MM.1S (cell line): ENCODE results near the gene EAF1.
"Not testable (repeated sequence)": the region's sequence is repeated elsewhere in the genome, so short reads cannot be mapped to it uniquely, and the experiment has no call there.

Source experiments
- DNase-seq: peaks from one replicate; pipeline ENCODE4 v3.0.0-alpha.2; 2015
- H2AFZ ChIP-seq: fragments of 300-600 bp; sonication (generic); 2 replicates; pipeline ENCODE4 v1.6.0; 2016; ENCODE audit warnings: antibody characterized with exemption, low read length
- H3F3A ChIP-seq: fragments of 300-600 bp; sonication (generic); 2 replicates; pipeline ENCODE4 v1.6.1; 2016; ENCODE audit warnings: mild to moderate bottlenecking, antibody characterized with exemption, low read length, moderate library complexity, mixed read lengths; ENCODE audit not compliant: insufficient read depth
- H3K27ac ChIP-seq: fragments of 300-600 bp; sonication (generic); 2 replicates; pipeline ENCODE4 v1.5.1; 2016; ENCODE audit warnings: mild to moderate bottlenecking, low read length
- H3K27me3 ChIP-seq: fragments of 300-600 bp; sonication (generic); replicated peaks from 2 replicates; pipeline ENCODE4 v1.6.0; 2016; ENCODE audit warnings: low read length; ENCODE audit not compliant: insufficient read depth
- H3K36me3 ChIP-seq: fragments of 300-600 bp; sonication (generic); replicated peaks from 2 replicates; pipeline ENCODE4 v1.6.1; 2016; ENCODE audit warnings: mild to moderate bottlenecking, low read length, mixed read lengths; ENCODE audit not compliant: insufficient read depth
- H3K4me1 ChIP-seq: fragments of 300-600 bp; sonication (generic); 2 replicates; pipeline ENCODE4 v1.6.1; 2016; ENCODE audit warnings: low read length, mixed read lengths
- H3K4me2 ChIP-seq: fragments of 300-600 bp; sonication (generic); 2 replicates; pipeline ENCODE4 v1.6.0; 2016; ENCODE audit warnings: low read depth, low read length
- H3K4me3 ChIP-seq: fragments of 300-600 bp; sonication (generic); 2 replicates; pipeline ENCODE4 v1.5.1; 2016; ENCODE audit warnings: low read length, mixed read lengths
- H3K79me2 ChIP-seq: fragments of 300-600 bp; sonication (generic); 2 replicates; pipeline ENCODE4 v1.6.1; 2016; ENCODE audit warnings: mixed run types, low read length, mixed read lengths
- H3K9ac ChIP-seq: fragments of 300-600 bp; sonication (generic); 2 replicates; pipeline ENCODE4 v1.6.1; 2016; ENCODE audit warnings: low read length, mixed read lengths
- H3K9me2 ChIP-seq: fragments of 300-600 bp; sonication (generic); replicated peaks from 2 replicates; pipeline ENCODE4 v1.6.1; 2016; ENCODE audit warnings: mild to moderate bottlenecking, low read length, mixed read lengths; ENCODE audit not compliant: insufficient read depth
- H3K9me3 ChIP-seq: fragments of 300-600 bp; sonication (generic); replicated peaks from 2 replicates; pipeline ENCODE4 v1.6.1; 2016; ENCODE audit warnings: mild to moderate bottlenecking, low read length, mixed read lengths; ENCODE audit not compliant: insufficient read depth
- H4K20me1 ChIP-seq: fragments of 300-600 bp; sonication (generic); 2 replicates; pipeline ENCODE4 v1.6.1; 2016; ENCODE audit warnings: mild to moderate bottlenecking, low read length, moderate library complexity, mixed read lengths; ENCODE audit not compliant: insufficient read depth
- CTCF ChIP-seq: fragments of 300-600 bp; sonication (generic); IDR thresholded peaks from 2 replicates; pipeline ENCODE4 v1.5.1; 2016; ENCODE audit warnings: antibody characterized with exemption, low read length, mixed read lengths
- EZH2 ChIP-seq: fragments of 300-600 bp; sonication (generic); optimal IDR thresholded peaks from 2 replicates; pipeline ENCODE3; 2017; ENCODE audit warnings: low read depth, mild to moderate bottlenecking, antibody characterized with exemption, low read length, mixed read lengths
- EZH2phosphoT487 ChIP-seq: fragments of 300-600 bp; sonication (generic); IDR thresholded peaks from 2 replicates; pipeline ENCODE4 v1.6.1; 2018; ENCODE audit warnings: antibody characterized with exemption, low read length

Gene EAF1

DNA sequence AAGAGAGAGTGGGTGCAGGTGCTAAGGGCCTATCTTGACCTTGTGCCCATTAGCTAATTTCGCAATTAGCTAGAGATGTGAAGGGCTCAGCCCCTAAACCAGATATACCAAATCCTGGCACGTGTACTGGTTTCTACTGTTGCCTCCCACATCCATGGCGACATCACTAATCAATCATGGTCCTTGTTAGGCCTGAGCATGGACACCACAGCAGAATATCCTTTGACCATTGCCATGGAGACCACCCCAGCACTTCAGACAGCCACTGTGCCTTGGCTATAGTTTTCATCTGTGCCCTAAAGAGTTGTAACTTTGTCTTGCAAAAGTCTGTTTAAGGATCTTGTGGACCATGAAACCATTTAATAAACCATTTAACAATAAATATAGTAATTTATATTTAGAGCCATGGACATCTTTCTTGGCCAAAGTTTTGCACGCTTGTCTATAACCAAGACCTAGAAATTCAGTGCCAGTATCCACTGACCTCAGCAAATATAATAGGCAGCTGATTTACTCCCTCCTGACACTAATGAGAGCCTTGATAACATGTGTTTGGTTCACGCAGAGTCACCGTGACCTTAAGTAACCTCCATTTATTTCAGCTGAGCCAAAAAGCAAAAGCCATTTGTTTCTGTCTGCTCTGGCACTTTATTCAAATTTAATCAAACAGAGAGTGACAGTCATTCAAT is 50.7 kb downstream of the EAF1 start:
- Histone ChIP-seq H3K9ac (no peak overlapping the region), H3K4me3 (no peak overlapping the region), H3K27me3 (no peaks in the 10 kb centered on the region), H3F3A (no peaks in the 10 kb centered on the region), H3K36me3 (no peaks in the 10 kb centered on the region), H3K4me1 (no peaks in the 10 kb centered on the region), H3K9me2 (no peaks in the 10 kb centered on the region), H4K20me1 (no peaks in the 10 kb centered on the region), H2AFZ (no peak overlapping the region), H3K4me2 (no peak overlapping the region), H3K27ac (no peak overlapping the region), H3K79me2 (no peaks in the 10 kb centered on the region), H3K9me3 (no peaks in the 10 kb centered on the region)
- TF ChIP-seq EZH2phosphoT487 (no peak), EZH2 (no peak), CTCF (no peak)
- no peak for DNase-seq

GRCh38 chr3:15478640-15478979 is 51.2 kb downstream of the EAF1 start:
- no peak overlapping the region for H3K9ac ChIP-seq
- H2AFZ ChIP-seq = no peak overlapping the region
- no peaks in the 10 kb centered on the region for H4K20me1 ChIP-seq
- no peaks in the 10 kb centered on the region for H3K36me3 ChIP-seq
- H3K4me3 ChIP-seq = no peak overlapping the region
- no peak for TF ChIP-seq CTCF
- no peak for TF ChIP-seq EZH2
- TF ChIP-seq EZH2phosphoT487 = no peak
- H3K27me3 ChIP-seq = no peaks in the 10 kb centered on the region
- H3K9me2 ChIP-seq = no peaks in the 10 kb centered on the region
- H3K27ac ChIP-seq = no peak overlapping the region
- no peak for DNase-seq
- H3K4me2 ChIP-seq = no peak overlapping the region
- no peaks in the 10 kb centered on the region for H3F3A ChIP-seq
- H3K79me2 ChIP-seq = no peaks in the 10 kb centered on the region
- H3K9me3 ChIP-seq = no peaks in the 10 kb centered on the region
- no peaks in the 10 kb centered on the region for H3K4me1 ChIP-seq

DNA sequence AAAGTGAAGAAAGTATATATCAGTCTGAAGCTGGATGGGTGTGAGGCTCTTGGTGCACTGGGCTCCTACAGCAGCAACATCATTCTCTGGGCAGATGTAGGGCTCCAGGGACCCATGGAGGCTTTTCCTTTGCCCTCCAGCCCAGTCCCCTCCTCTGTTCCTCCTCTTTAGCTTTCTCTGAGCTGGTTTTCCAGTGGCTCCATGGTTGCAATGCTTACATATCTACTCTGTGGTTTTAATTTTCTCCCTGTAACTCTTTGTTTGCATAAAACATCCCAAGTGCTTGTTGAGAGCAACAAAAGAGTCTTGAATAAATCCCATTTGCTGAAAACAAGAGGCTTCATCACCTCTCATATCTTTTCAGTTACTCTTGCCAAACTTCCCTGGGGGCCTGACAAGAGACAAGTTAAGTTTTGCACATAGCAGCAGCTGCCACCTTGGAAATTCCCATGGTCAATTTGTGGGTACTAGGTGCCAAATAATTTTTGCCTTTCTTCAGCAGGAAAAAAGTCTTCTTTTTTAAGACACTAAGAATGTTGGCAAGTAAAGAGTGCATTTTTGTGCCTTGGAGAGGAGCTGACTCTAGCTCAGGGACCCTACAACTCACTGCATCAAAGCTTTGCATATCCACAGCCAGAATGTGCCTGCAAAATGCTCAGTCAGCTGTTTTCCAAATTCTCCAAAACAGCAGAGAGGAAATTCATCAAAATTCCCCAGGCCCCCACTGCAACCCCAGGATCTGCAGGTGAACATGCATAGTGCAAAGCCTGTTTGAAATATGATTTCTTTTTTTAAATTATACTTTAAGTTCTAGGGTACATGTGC is 52.2 kb downstream of the EAF1 start:
- Histone ChIP-seq H3K9ac (no peak overlapping the region), H3K79me2 (no peaks in the 10 kb centered on the region), H3K4me3 (no peak overlapping the region), H3K9me3 (no peaks in the 10 kb centered on the region), H3F3A (no peaks in the 10 kb centered on the region), H3K4me1 (no peaks in the 10 kb centered on the region), H4K20me1 (no peaks in the 10 kb centered on the region), H3K27me3 (no peaks in the 10 kb centered on the region), H3K27ac (no peak overlapping the region), H2AFZ (no peak overlapping the region), H3K4me2 (no peak overlapping the region), H3K36me3 (no peaks in the 10 kb centered on the region), H3K9me2 (no peaks in the 10 kb centered on the region)
- TF ChIP-seq EZH2 (no peak), CTCF (no peak), EZH2phosphoT487 (no peak)
- DNase-seq = no peak

DNA sequence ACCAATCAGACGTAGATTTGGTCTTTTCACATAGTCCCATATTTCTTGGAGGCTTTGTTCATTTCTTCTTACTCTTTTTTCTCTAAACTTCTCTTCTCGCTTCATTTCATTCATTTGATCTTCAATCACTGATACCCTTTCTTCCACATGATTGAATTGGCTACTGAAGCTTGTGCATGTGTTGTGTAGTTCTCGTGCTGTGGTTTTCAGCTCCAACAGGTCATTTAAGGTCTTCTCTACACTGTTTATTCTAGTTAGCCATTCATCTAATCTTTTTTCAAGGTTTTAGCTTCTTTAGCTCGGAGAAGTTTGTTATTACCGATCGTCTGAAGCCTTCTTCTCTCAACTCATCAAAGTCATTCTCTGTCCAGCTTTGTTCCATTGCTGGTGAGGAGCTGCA is 57.2 kb downstream of the EAF1 start:
- H3K27ac ChIP-seq, H3K36me3 ChIP-seq, H3K9me2 ChIP-seq, H3K79me2 ChIP-seq, H4K20me1 ChIP-seq, H3K9ac ChIP-seq, H3K4me3 ChIP-seq, H3K27me3 ChIP-seq, H3K9me3 ChIP-seq, DNase-seq, H2AFZ ChIP-seq, H3K4me2 ChIP-seq, H3F3A ChIP-seq, H3K4me1 ChIP-seq: not testable (repeated sequence)
